WERI-Rb-1 (cell line): ENCODE results near the gene PHETA1.

Experiments
- DNase-seq: peaks from one replicate; pipeline ENCODE4 v3.0.0-alpha.2; 2020
- H3K27ac ChIP-seq: fragments of 250-450 bp; sonication (Bioruptor Pico); 2 replicates; pipeline ENCODE4 v1.5.1; 2020; ENCODE audit warnings: mild to moderate bottlenecking, moderate library complexity
- H3K27me3 ChIP-seq: fragments of 250-450 bp; sonication (Bioruptor Pico); 2 replicates; pipeline ENCODE4 v1.5.1; 2021; ENCODE audit warnings: mild to moderate bottlenecking, low read depth, moderate library complexity; ENCODE audit not compliant: insufficient read depth, severe bottlenecking
- H3K36me3 ChIP-seq: fragments of 250-450 bp; sonication (Bioruptor Pico); 2 replicates; pipeline ENCODE4 v1.5.1; 2020; ENCODE audit warnings: mild to moderate bottlenecking, moderate library complexity
- H3K4me3 ChIP-seq: 2 replicates; pipeline ENCODE4 v1.5.1; 2011; ENCODE audit warnings: low read depth, mild to moderate bottlenecking, control low read depth, low read length
- H3K9me3 ChIP-seq: fragments of 250-450 bp; sonication (Bioruptor Pico); 2 replicates; pipeline ENCODE4 v1.5.1; 2021; ENCODE audit warnings: mild to moderate bottlenecking, moderate library complexity; ENCODE audit not compliant: severe bottlenecking
- CTCF ChIP-seq: IDR thresholded peaks from 2 replicates; pipeline ENCODE4 v1.5.1; 2011; ENCODE audit warnings: low read depth, mild to moderate bottlenecking, control low read depth, inconsistent platforms, low read length

The PHETA1 gene

GRCh38 chr12:111367661-111368221, 1.2 kb downstream of the PHETA1 start:
- Histone ChIP-seq H3K27ac (no peak overlapping the region), H3K4me3 (peak overlapping the region; percentile 80), H3K9me3 (no peaks in the 10 kb centered on the region), H3K36me3 (peaks cover 14% of the 10 kb centered on the region), H3K27me3 (no peaks in the 10 kb centered on the region)
- no peak for TF ChIP-seq CTCF
- DNase-seq: no peak

GRCh38 chr12:111366583-111366982, 2.3 kb downstream of the PHETA1 start:
- no peak for TF ChIP-seq CTCF
- no peak overlapping the region for H3K4me3 ChIP-seq
- no peaks in the 10 kb centered on the region for H3K9me3 ChIP-seq
- no peak overlapping the region for H3K27ac ChIP-seq
- H3K36me3 ChIP-seq: peaks cover 14% of the 10 kb centered on the region
- no peaks in the 10 kb centered on the region for H3K27me3 ChIP-seq
- DNase-seq: no peak

- H3K36me3 ChIP-seq: peaks cover 14% of the 10 kb centered on the region
- no peak for TF ChIP-seq CTCF
- H3K27ac ChIP-seq: no peak overlapping the region
- H3K9me3 ChIP-seq: no peaks in the 10 kb centered on the region
- DNase-seq: no peak
- no peak overlapping the region for H3K4me3 ChIP-seq
- H3K27me3 ChIP-seq: no peaks in the 10 kb centered on the region
Measured at GRCh38 chr12:111366075-111366474, 2.8 kb downstream of the PHETA1 start.

- no peak for TF ChIP-seq CTCF
- DNase-seq: no peak
- Histone ChIP-seq H3K9me3 (no peaks in the 10 kb centered on the region), H3K27ac (no peak overlapping the region), H3K4me3 (no peak overlapping the region), H3K27me3 (no peaks in the 10 kb centered on the region), H3K36me3 (peaks cover 11% of the 10 kb centered on the region)
Measured at GRCh38 chr12:111363578-111363977, 5.3 kb downstream of the PHETA1 start.

- no peak for TF ChIP-seq CTCF
- Histone ChIP-seq H3K27ac (no peak overlapping the region), H3K9me3 (no peaks in the 10 kb centered on the region), H3K27me3 (no peaks in the 10 kb centered on the region), H3K4me3 (no peak overlapping the region), H3K36me3 (peaks cover 11% of the 10 kb centered on the region)
- no peak for DNase-seq
Measured at GRCh38 chr12:111362687-111363475, 6.0 kb downstream of the PHETA1 start.
